HG03571 (cell line): ENCODE results near the gene DHX40.
"Not testable (repeated sequence)": the region's sequence is repeated elsewhere in the genome, so short reads cannot be mapped to it uniquely, and the experiment has no call there.

Source experiments
- ATAC-seq: cut with Tn5 transposase; IDR thresholded peaks from one replicate; pipeline ENCODE4 v1.9.1; 2021; ENCODE audit not compliant: unreplicated experiment

Gene DHX40

GRCh38 chr17:59627274-59627673 is 61.9 kb downstream of the DHX40 start:
- ATAC-seq, result no peak

GRCh38 chr17:59627770-59628171 is 62.4 kb downstream of the DHX40 start:
- no peak for ATAC-seq

GRCh38 chr17:59629174-59629573 is 63.8 kb downstream of the DHX40 start:
- ATAC-seq, result no peak

GRCh38 chr17:59631276-59631675 is 65.9 kb downstream of the DHX40 start:
- ATAC-seq, result no peak

GRCh38 chr17:59632398-59632797 is 67.0 kb downstream of the DHX40 start:
- ATAC-seq, result no peak

GRCh38 chr17:59633658-59634359 is 68.4 kb downstream of the DHX40 start:
- no peak for ATAC-seq

- ATAC-seq, result no peak
These were observed 69.5 kb downstream of the DHX40 start for GRCh38 chr17:59634632-59635541.

- no peak for ATAC-seq
These were observed 72.4 kb downstream of the DHX40 start for GRCh38 chr17:59637611-59638310.

- no peak for ATAC-seq
These were observed 73.1 kb downstream of the DHX40 start for GRCh38 chr17:59638553-59638952.

GRCh38 chr17:59641799-59642484 is 76.5 kb downstream of the DHX40 start:
- peak; percentile 93 for ATAC-seq

- ATAC-seq, result no peak
These were observed 77.2 kb downstream of the DHX40 start for GRCh38 chr17:59642565-59642964.

- ATAC-seq, result no peak
These were observed 78.0 kb downstream of the DHX40 start for GRCh38 chr17:59643159-59644140.

- ATAC-seq, result no peak
These were observed 81.9 kb downstream of the DHX40 start for GRCh38 chr17:59647288-59647687.

- no peak for ATAC-seq
These were observed 84.5 kb downstream of the DHX40 start for GRCh38 chr17:59649886-59650285.

GRCh38 chr17:59650642-59651041 is 85.2 kb downstream of the DHX40 start:
- no peak for ATAC-seq

- no peak for ATAC-seq
These were observed 85.9 kb downstream of the DHX40 start for GRCh38 chr17:59651346-59651745.

GRCh38 chr17:59652119-59652518 is 86.7 kb downstream of the DHX40 start:
- ATAC-seq, result no peak

- not testable (repeated sequence) for ATAC-seq
These were observed 91.2 kb downstream of the DHX40 start for GRCh38 chr17:59656624-59657023.
